Measurements from ENCODE around the gene EPB41L4B.

DNA sequence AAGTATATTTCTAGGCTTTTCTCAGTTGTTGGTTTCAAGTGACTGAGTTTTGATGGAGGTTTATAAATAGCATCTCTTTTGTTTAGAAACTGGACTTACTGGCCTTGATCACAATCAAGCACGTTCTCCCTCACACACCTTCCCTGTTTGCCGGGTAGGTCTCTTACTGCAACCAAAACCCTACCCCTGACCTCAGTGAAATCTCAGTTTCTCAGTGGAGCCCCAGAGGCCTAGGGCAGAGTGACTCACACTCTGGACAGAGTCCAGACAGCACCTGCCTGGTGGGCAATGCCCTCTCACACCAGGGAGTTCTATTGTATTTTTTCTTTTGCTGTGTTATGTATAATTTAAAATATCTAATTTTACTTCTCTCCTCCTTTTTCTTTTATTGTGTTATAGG, 48.4 kb upstream of the EPB41L4B start:
- TF ChIP-seq POLR2AphosphoS5 (IDR thresholded peaks at IDR 0.05; ENCODE audit: insufficient read depth in 1 of 2, low read depth in 1 of 2) (no peak), POLR2A (IDR thresholded peaks at IDR 0.05) (no peak)
- TF ChIP-seq, protein P1, sequence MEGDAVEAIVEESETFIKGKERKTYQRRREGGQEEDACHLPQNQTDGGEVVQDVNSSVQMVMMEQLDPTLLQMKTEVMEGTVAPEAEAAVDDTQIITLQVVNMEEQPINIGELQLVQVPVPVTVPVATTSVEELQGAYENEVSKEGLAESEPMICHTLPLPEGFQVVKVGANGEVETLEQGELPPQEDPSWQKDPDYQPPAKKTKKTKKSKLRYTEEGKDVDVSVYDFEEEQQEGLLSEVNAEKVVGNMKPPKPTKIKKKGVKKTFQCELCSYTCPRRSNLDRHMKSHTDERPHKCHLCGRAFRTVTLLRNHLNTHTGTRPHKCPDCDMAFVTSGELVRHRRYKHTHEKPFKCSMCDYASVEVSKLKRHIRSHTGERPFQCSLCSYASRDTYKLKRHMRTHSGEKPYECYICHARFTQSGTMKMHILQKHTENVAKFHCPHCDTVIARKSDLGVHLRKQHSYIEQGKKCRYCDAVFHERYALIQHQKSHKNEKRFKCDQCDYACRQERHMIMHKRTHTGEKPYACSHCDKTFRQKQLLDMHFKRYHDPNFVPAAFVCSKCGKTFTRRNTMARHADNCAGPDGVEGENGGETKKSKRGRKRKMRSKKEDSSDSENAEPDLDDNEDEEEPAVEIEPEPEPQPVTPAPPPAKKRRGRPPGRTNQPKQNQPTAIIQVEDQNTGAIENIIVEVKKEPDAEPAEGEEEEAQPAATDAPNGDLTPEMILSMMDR (IDR thresholded peaks at IDR 0.05): no peak
